GM12878 (cell line): ENCODE results near the gene VSTM2B. TPM values are rescaled to one million over a fixed set of nuclear protein-coding genes. Genes with fewer than 3 reads are reported as not detected.
"Not testable (repeated sequence)": the region's sequence is repeated elsewhere in the genome, so short reads cannot be mapped to it uniquely, and the experiment has no call there.

Source experiments
- ATAC-seq: fragments of 200-7000 bp; cut with Tn5 transposase; 3 replicates; pipeline ENCODE4 v1.9.1; 2020; ENCODE audit warnings: mild to moderate bottlenecking, moderate library complexity
- BruUV-seq: library from RNA; stranded (reverse); fragments of 400-500 nt; replicated peaks from 2 replicates; lab custom pipeline; 2021; lab: Mats Ljungman, UMichigan
- CTCF ChIA-PET: fragments of 300-600 bp; sonication (Branson Sonifier 250); formaldehyde crosslinking; extraction: SDS; loops from one replicate; lab custom pipeline; 2021; ENCODE audit warnings: inconsistent platforms; lab: Yijun Ruan, JAX
- POLR2A ChIA-PET: fragments of 350-600 bp; formaldehyde crosslinking; extraction: SDS; loops from one replicate; lab custom pipeline; 2021; ENCODE audit warnings: inconsistent platforms; lab: Charles Lee
- RAD21 ChIA-PET: fragments of 300-600 bp; sonication (Branson Sonifier 250); formaldehyde crosslinking; loops from one replicate; lab custom pipeline; 2023; ENCODE audit warnings: antibody characterized with exemption; ENCODE audit not compliant: unreplicated experiment; lab: Charles Lee
- SMC1A ChIA-PET: fragments of 300-600 bp; sonication (Branson Sonifier 250); formaldehyde crosslinking; loops from one replicate; lab custom pipeline; 2023; ENCODE audit not compliant: unreplicated experiment, uncharacterized antibody; lab: Charles Lee
- DNase-seq: peaks from one replicate; pipeline ENCODE4 v3.0.0-alpha.2; 2011; ENCODE audit warnings: low read depth, low spot score
- FAIRE-seq: peaks from 3 replicates; lab custom pipeline; 2011; peaks lifted over from hg19 to GRCh38; lab: Jason Lieb, UNC
- H2AFZ ChIP-seq: 2 replicates; pipeline ENCODE4 v1.6.0; 2011; ENCODE audit warnings: low read depth, low read length, control low read depth; ENCODE audit not compliant: control insufficient read depth
- H3K27ac ChIP-seq: 2 replicates; pipeline ENCODE4 v1.5.1; 2011; ENCODE audit warnings: control low read depth; ENCODE audit not compliant: control insufficient read depth, insufficient read depth
- H3K27me3 ChIP-seq, 2 experiments: replicated peaks in 1 of 2; 2 replicates each; pipeline versions ENCODE4 v1.6.0 to v1.6.1; 2011; ENCODE audit warnings: low read length in 1 of 2; ENCODE audit not compliant: control insufficient read depth in 2 of 2, insufficient read depth in 2 of 2
- H3K36me3 ChIP-seq, 2 experiments: 2 replicates each; pipeline ENCODE4 v1.5.1; 2011; ENCODE audit warnings: low read length in 1 of 2; ENCODE audit not compliant: control insufficient read depth in 2 of 2, insufficient read depth in 2 of 2
- H3K4me1 ChIP-seq: 2 replicates; pipeline ENCODE4 v1.6.1; 2011; ENCODE audit warnings: mild to moderate bottlenecking, low read length, moderate library complexity, mixed read lengths; ENCODE audit not compliant: control insufficient read depth, insufficient read depth
- H3K4me2 ChIP-seq: 2 replicates; pipeline ENCODE4 v1.6.0; 2011; ENCODE audit warnings: control low read depth; ENCODE audit not compliant: control insufficient read depth, insufficient read depth
- H3K4me3 ChIP-seq: fragments of 200-600 bp; sonication (generic); 2 replicates; pipeline ENCODE4 v1.5.1; 2016
- H3K79me2 ChIP-seq: 2 replicates; pipeline ENCODE4 v1.6.0; 2011; ENCODE audit warnings: low read length; ENCODE audit not compliant: control insufficient read depth, insufficient read depth
- H3K9ac ChIP-seq: 2 replicates; pipeline ENCODE4 v1.8.0; 2011; ENCODE audit warnings: low read length, control low read depth, mixed read lengths; ENCODE audit not compliant: control insufficient read depth, insufficient read depth
- H3K9me3 ChIP-seq: replicated peaks from 3 replicates; pipeline ENCODE4 v1.5.1; 2011; ENCODE audit warnings: mild to moderate bottlenecking, low read length; ENCODE audit not compliant: control insufficient read depth, insufficient read depth
- H4K20me1 ChIP-seq: 2 replicates; pipeline ENCODE4 v1.6.0; 2011; ENCODE audit not compliant: control insufficient read depth, insufficient read depth
- GABPA ChIP-seq: IDR thresholded peaks from 2 replicates; pipeline ENCODE4 v1.6.1; 2014; ENCODE audit warnings: antibody characterized with exemption, low read depth, mild to moderate bottlenecking, inconsistent platforms
- NFYB ChIP-seq: IDR thresholded peaks from 2 replicates; pipeline ENCODE4 v1.6.1; 2011; ENCODE audit warnings: low read depth, mild to moderate bottlenecking, low read length, improper control_type of control experiment, moderate library complexity; ENCODE audit not compliant: insufficient read depth
- YY1 ChIP-seq: IDR thresholded peaks from 2 replicates; pipeline ENCODE4 v1.6.1; 2011; ENCODE audit warnings: low read depth, mild to moderate bottlenecking, low read length
- WGBS: methylation state at CpG from one replicate; pipeline ENCODE4 v1.1.6; 2016; ENCODE audit warnings: low lambda C conversion rate; ENCODE audit not compliant: insufficient replicate concordance, insufficient coverage; ENCODE audit errors: missing lambda C conversion rate; 5-methylcytosine and 5-hydroxymethylcytosine counted together
- in situ Hi-C: fragments of 300-500 bp; cut with MboI; formaldehyde crosslinking; loops from 9 replicates; pipeline ENCODE4 v1.14.3; 2018; ENCODE audit warnings: mixed read lengths
- intact Hi-C: fragments of 100-400 bp; cut with micrococcal nuclease; formaldehyde crosslinking; loops from one replicate; pipeline ENCODE4 v1.14.2; 2022; ENCODE audit not compliant: unreplicated experiment
- polyA plus RNA-seq, 11 experiments: library from polyadenylated mRNA; depleted of rRNA in 4 of 11; unstranded in 6 of 11; stranded (reverse) in 5 of 11; fragments of >200 nt; fragmentation: Nextera tagmentation in 4 of 11; fragmentation: Illumina TruSeq in 1 of 11; extraction: Ambion mirVana in 4 of 11; extraction: Trizol in 1 of 11; gene quantifications; 1 replicate in 1 of 11; 2 replicates in 10 of 11; pipeline versions ENCODE4 v1.2.1 to v1.2.3, GENCODE V29; 2011 to 2016; ENCODE audit warnings: inconsistent platforms in 2 of 11, missing spikeins in 2 of 11, low read depth in 1 of 11
- total RNA-seq, 4 experiments: library from RNA; depleted of rRNA in 3 of 4; stranded (reverse); fragments of >200 nt in 3 of 4; fragmentation: Illumina TruSeq in 1 of 4; extraction: Trizol in 1 of 4; gene quantifications; 2 replicates each; pipeline versions ENCODE4 v1.2.1 to v1.2.3, GENCODE V29; 2013 to 2021
- TF ChIP-seq, protein P1 (sequence below): fragments of 450-650 bp; IDR thresholded peaks from 2 replicates; pipeline ENCODE4 v1.6.1; 2016; ENCODE audit warnings: mild to moderate bottlenecking, moderate library complexity, borderline replicate concordance

Gene VSTM2B
- total and polyA plus RNA-seq, 10 of the 15 experiments (the other 5 are each of a cell fraction or from before 2014, with no cell fraction given): not detected

- POLR2A ChIA-PET: no interaction called here
- WGBS: 24% methylated on average over 7 of the region's 7 CpGs
- ATAC-seq (no peak), DNase-seq (no peak), FAIRE-seq (no peak)
- H3K9ac ChIP-seq: no peak overlapping the region
- no peak overlapping the region for H3K4me2 ChIP-seq
- CTCF ChIA-PET: no interaction called here
- H3K27me3 ChIP-seq: no peaks in the 10 kb centered on the region
- RAD21 ChIA-PET: no interaction called here
- no peaks in the 10 kb centered on the region for H3K4me1 ChIP-seq
- H4K20me1 ChIP-seq: no peaks in the 10 kb centered on the region
- TF ChIP-seq GABPA: no peak
- TF ChIP-seq, protein P1, sequence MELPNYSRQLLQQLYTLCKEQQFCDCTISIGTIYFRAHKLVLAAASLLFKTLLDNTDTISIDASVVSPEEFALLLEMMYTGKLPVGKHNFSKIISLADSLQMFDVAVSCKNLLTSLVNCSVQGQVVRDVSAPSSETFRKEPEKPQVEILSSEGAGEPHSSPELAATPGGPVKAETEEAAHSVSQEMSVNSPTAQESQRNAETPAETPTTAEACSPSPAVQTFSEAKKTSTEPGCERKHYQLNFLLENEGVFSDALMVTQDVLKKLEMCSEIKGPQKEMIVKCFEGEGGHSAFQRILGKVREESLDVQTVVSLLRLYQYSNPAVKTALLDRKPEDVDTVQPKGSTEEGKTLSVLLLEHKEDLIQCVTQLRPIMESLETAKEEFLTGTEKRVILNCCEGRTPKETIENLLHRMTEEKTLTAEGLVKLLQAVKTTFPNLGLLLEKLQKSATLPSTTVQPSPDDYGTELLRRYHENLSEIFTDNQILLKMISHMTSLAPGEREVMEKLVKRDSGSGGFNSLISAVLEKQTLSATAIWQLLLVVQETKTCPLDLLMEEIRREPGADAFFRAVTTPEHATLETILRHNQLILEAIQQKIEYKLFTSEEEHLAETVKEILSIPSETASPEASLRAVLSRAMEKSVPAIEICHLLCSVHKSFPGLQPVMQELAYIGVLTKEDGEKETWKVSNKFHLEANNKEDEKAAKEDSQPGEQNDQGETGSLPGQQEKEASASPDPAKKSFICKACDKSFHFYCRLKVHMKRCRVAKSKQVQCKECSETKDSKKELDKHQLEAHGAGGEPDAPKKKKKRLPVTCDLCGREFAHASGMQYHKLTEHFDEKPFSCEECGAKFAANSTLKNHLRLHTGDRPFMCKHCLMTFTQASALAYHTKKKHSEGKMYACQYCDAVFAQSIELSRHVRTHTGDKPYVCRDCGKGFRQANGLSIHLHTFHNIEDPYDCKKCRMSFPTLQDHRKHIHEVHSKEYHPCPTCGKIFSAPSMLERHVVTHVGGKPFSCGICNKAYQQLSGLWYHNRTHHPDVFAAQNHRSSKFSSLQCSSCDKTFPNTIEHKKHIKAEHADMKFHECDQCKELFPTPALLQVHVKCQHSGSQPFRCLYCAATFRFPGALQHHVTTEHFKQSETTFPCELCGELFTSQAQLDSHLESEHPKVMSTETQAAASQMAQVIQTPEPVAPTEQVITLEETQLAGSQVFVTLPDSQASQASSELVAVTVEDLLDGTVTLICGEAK: no peak
- TF ChIP-seq NFYB: no peak
- no peak for TF ChIP-seq YY1
- H3K27ac ChIP-seq: no peak overlapping the region
- no peak overlapping the region for H2AFZ ChIP-seq
- no peaks in the 10 kb centered on the region for H3K36me3 ChIP-seq
- BruUV-seq: no TSS peak
- SMC1A ChIA-PET: no interaction called here
- H3K9me3 ChIP-seq: no peaks in the 10 kb centered on the region; the same call in 2 of the 3 replicates
- no peak overlapping the region for H3K4me3 ChIP-seq
- intact Hi-C loops: no loop called here
- in situ Hi-C loops: no loop called here
- no peaks in the 10 kb centered on the region for H3K79me2 ChIP-seq
These were observed 40.5 kb upstream of the VSTM2B start for GRCh38 chr19:29485293-29485692.

DNA sequence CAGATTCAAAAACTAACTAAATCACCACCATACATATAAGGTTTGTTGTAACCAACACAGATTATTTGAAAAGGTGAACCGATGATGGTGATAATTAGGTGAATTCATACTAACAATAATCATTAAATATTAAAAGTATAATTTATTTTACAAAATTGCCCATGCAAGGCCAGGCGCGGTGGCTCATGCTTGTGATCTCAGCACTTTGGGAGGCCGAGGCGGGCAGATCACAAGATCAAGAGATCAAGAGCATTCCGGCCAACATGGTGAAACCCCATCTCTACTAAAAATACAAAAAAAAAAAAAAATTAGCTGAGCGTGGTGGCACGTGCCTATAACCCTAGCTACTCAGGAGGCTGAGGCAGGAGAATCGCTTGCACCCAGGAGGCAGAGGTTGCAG is 38.8 kb upstream of the VSTM2B start:
- 49% methylated on average over 9 of the region's 9 CpGs for WGBS
- POLR2A ChIA-PET, H3K36me3 ChIP-seq, H3K9ac ChIP-seq, intact Hi-C loops, CTCF ChIA-PET, H3K4me2 ChIP-seq, DNase-seq, H3K4me1 ChIP-seq, BruUV-seq, H3K27ac ChIP-seq, in situ Hi-C loops, H3K4me3 ChIP-seq, FAIRE-seq, ATAC-seq, H2AFZ ChIP-seq, H4K20me1 ChIP-seq, H3K79me2 ChIP-seq, H3K9me3 ChIP-seq, RAD21 ChIA-PET, SMC1A ChIA-PET, H3K27me3 ChIP-seq: not testable (repeated sequence)
